ENCODE measurements around the gene TGFB1I1. TPM values are rescaled to one million over a fixed set of nuclear protein-coding genes. Genes with fewer than 3 reads are reported as not detected.

The TGFB1I1 gene
- total and polyA plus RNA-seq, 2 of the 13 experiments (the other 11 are each of a cell fraction or from before 2014, with no cell fraction given), result 0.80 to 2.9 TPM

DNA sequence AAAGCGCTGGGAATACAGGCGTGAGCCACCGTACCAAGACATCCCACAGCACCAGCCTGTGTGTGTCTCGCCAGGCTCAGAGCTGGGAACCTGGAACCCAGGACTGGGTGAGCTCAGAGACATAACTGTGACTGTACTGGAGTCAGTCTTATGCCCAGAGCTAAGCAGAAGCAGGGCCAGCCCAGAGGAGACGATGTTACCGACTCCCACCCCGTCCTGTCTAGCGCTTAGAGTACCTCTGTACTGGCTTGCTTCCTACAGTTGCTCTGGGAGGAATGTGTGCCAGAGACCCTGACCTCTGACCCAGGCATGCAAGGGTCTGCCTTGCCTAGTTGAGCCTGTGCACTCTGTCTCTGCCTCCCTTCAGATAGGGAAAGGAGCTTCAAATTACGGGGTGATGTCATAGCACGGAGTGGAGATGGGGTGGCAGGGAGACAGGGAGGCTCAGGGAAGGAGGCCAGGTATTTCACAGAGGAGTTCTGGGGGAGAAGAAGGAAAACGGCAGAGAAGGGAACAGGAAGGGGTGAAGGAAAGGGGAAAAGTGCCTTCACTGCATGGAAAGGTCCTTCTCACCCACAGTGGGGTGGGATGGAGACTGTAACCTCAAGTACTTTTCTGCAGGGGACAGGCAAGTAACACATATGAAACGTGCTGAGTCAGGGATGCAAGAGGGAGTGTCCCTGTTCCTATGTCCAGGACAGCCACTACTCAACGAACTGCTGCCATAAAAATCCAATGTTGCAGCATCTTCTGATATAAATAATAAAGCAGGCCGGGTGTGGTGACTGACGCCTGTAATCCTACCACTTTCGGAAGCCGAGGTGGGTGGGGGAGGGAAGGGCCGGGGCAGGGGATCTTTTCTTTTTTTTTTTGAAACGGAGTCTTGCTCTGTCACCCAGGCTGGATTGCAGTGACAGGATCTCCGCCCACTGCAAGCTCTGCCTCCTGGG is 18.4 kb upstream of the TGFB1I1 start (continued):
- TF ChIP-seq, protein P1, sequence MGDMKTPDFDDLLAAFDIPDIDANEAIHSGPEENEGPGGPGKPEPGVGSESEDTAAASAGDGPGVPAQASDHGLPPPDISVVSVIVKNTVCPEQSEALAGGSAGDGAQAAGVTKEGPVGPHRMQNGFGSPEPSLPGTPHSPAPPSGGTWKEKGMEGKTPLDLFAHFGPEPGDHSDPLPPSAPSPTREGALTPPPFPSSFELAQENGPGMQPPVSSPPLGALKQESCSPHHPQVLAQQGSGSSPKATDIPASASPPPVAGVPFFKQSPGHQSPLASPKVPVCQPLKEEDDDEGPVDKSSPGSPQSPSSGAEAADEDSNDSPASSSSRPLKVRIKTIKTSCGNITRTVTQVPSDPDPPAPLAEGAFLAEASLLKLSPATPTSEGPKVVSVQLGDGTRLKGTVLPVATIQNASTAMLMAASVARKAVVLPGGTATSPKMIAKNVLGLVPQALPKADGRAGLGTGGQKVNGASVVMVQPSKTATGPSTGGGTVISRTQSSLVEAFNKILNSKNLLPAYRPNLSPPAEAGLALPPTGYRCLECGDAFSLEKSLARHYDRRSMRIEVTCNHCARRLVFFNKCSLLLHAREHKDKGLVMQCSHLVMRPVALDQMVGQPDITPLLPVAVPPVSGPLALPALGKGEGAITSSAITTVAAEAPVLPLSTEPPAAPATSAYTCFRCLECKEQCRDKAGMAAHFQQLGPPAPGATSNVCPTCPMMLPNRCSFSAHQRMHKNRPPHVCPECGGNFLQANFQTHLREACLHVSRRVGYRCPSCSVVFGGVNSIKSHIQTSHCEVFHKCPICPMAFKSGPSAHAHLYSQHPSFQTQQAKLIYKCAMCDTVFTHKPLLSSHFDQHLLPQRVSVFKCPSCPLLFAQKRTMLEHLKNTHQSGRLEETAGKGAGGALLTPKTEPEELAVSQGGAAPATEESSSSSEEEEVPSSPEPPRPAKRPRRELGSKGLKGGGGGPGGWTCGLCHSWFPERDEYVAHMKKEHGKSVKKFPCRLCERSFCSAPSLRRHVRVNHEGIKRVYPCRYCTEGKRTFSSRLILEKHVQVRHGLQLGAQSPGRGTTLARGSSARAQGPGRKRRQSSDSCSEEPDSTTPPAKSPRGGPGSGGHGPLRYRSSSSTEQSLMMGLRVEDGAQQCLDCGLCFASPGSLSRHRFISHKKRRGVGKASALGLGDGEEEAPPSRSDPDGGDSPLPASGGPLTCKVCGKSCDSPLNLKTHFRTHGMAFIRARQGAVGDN (CRISPR knock-in tag; IDR thresholded peaks at IDR 0.05), result peak; percentile 61
- peak; percentile 17 for TF ChIP-seq XRCC5 (optimal IDR thresholded peaks at IDR 0.05; ENCODE audit: low read length)
- TF ChIP-seq, protein P2, sequence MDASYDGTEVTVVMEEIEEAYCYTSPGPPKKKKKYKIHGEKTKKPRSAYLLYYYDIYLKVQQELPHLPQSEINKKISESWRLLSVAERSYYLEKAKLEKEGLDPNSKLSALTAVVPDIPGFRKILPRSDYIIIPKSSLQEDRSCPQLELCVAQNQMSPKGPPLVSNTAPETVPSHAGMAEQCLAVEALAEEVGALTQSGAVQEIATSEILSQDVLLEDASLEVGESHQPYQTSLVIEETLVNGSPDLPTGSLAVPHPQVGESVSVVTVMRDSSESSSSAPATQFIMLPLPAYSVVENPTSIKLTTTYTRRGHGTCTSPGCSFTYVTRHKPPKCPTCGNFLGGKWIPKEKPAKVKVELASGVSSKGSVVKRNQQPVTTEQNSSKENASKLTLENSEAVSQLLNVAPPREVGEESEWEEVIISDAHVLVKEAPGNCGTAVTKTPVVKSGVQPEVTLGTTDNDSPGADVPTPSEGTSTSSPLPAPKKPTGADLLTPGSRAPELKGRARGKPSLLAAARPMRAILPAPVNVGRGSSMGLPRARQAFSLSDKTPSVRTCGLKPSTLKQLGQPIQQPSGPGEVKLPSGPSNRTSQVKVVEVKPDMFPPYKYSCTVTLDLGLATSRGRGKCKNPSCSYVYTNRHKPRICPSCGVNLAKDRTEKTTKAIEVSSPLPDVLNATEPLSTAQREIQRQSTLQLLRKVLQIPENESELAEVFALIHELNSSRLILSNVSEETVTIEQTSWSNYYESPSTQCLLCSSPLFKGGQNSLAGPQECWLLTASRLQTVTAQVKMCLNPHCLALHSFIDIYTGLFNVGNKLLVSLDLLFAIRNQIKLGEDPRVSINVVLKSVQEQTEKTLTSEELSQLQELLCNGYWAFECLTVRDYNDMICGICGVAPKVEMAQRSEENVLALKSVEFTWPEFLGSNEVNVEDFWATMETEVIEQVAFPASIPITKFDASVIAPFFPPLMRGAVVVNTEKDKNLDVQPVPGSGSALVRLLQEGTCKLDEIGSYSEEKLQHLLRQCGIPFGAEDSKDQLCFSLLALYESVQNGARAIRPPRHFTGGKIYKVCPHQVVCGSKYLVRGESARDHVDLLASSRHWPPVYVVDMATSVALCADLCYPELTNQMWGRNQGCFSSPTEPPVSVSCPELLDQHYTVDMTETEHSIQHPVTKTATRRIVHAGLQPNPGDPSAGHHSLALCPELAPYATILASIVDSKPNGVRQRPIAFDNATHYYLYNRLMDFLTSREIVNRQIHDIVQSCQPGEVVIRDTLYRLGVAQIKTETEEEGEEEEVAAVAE (CRISPR knock-in tag; IDR thresholded peaks at IDR 0.05; ENCODE audit: borderline replicate concordance), result no peak
- TF ChIP-seq, protein P3, sequence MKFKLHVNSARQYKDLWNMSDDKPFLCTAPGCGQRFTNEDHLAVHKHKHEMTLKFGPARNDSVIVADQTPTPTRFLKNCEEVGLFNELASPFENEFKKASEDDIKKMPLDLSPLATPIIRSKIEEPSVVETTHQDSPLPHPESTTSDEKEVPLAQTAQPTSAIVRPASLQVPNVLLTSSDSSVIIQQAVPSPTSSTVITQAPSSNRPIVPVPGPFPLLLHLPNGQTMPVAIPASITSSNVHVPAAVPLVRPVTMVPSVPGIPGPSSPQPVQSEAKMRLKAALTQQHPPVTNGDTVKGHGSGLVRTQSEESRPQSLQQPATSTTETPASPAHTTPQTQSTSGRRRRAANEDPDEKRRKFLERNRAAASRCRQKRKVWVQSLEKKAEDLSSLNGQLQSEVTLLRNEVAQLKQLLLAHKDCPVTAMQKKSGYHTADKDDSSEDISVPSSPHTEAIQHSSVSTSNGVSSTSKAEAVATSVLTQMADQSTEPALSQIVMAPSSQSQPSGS (CRISPR knock-in tag; IDR thresholded peaks at IDR 0.05), result peak; percentile 95
- TF ChIP-seq, protein P4, sequence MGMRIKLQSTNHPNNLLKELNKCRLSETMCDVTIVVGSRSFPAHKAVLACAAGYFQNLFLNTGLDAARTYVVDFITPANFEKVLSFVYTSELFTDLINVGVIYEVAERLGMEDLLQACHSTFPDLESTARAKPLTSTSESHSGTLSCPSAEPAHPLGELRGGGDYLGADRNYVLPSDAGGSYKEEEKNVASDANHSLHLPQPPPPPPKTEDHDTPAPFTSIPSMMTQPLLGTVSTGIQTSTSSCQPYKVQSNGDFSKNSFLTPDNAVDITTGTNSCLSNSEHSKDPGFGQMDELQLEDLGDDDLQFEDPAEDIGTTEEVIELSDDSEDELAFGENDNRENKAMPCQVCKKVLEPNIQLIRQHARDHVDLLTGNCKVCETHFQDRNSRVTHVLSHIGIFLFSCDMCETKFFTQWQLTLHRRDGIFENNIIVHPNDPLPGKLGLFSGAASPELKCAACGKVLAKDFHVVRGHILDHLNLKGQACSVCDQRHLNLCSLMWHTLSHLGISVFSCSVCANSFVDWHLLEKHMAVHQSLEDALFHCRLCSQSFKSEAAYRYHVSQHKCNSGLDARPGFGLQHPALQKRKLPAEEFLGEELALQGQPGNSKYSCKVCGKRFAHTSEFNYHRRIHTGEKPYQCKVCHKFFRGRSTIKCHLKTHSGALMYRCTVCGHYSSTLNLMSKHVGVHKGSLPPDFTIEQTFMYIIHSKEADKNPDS (CRISPR knock-in tag; IDR thresholded peaks at IDR 0.05), result peak; percentile 70; the same call in 1 of the 2 replicates
- TF ChIP-seq PRMT3 (CRISPR knock-in tag; IDR thresholded peaks at IDR 0.05; ENCODE audit: borderline replicate concordance, low read depth), result no peak
- peak; percentile 49; the same call in 1 of the 2 replicates for TF ChIP-seq ZNF780A (CRISPR knock-in tag; IDR thresholded peaks at IDR 0.05)
- TF ChIP-seq ZBTB7A (CRISPR knock-in tag; IDR thresholded peaks at IDR 0.05), result peak; percentile 96
- no peak for TF ChIP-seq TGIF2 (CRISPR knock-in tag; IDR thresholded peaks at IDR 0.05)
- no peak for TF ChIP-seq DPF2 (CRISPR knock-in tag; IDR thresholded peaks at IDR 0.05; ENCODE audit: borderline replicate concordance, low read depth)
- TF ChIP-seq ZNF329 (CRISPR knock-in tag; IDR thresholded peaks at IDR 0.05; ENCODE audit: low read depth), result peak; percentile 47; the same call in 1 of the 2 replicates
- TF ChIP-seq ZSCAN25 (CRISPR knock-in tag; IDR thresholded peaks at IDR 0.05), result peak; percentile 34; the same call in 1 of the 2 replicates
- TF ChIP-seq, protein P5, sequence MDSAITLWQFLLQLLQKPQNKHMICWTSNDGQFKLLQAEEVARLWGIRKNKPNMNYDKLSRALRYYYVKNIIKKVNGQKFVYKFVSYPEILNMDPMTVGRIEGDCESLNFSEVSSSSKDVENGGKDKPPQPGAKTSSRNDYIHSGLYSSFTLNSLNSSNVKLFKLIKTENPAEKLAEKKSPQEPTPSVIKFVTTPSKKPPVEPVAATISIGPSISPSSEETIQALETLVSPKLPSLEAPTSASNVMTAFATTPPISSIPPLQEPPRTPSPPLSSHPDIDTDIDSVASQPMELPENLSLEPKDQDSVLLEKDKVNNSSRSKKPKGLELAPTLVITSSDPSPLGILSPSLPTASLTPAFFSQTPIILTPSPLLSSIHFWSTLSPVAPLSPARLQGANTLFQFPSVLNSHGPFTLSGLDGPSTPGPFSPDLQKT (CRISPR knock-in tag; IDR thresholded peaks at IDR 0.05; ENCODE audit: borderline replicate concordance), result no peak
